IPS-NIHi7 (cell line): ENCODE data around the gene CSRNP2.
"Not testable (repeated sequence)": the region's sequence is repeated elsewhere in the genome, so short reads cannot be mapped to it uniquely, and the experiment has no call there.

ENCODE experiments used
- DNase-seq: peaks from one replicate; pipeline ENCODE4 v3.0.0; 2012; ENCODE audit warnings: mixed read lengths; ENCODE audit errors: extremely low spot score

Gene CSRNP2

DNA sequence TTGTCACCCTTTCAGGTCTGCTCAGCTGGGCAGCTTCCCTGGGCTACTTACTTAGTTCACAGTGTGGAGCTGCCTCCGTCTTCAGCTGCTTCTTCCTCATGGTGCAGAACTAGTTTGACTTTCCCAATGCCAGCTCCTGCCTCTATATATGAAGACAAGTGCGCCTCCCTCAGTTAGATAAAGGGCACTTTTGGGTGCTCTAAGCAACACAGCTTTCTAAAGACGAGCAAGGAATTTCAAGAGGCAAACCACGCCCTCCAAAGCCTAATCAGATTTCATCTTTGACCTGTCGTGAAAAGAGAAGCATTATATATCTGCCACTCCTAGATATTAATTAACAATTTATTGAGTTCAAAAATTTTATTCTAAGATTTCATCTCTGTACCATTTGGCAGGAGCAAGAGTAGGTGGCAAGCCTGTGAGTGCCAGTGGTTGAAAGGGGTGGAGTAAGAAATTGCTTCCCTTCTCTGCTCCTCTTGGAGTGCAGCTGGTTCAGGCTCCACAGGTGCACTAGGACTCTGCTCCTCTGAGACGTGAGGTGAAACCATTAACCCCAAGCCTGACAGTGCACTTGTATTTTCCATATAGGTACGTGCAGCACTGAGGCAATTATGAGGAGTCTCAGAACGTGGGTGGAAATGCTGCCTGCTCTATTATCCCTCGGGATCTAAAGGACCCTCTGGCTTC, 55.1 kb downstream of the CSRNP2 start:
- DNase-seq: peak; percentile 46

DNA sequence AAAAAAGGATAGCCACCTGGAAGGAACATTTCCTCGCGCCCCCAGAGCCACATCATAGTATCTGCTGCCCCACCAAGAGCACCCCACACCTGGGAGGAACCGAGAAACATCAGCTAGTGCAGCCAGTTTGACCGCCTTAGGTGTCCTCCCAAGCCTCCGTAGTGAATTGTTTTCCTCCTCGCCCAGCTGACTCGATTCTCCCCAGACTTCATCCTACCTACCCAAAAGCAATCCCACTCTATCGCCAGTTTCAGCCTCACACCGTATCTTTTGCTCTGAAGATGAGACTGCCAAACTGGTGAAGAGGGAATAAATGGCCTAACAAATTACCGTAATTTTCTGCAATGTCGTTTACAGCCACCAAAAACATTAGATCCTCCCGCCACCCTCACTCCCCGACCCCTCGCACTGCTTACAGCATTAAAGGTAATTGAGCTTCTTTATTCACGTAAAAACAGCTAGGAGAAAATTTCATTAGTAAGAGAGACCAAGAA, 56.0 kb downstream of the CSRNP2 start:
- DNase-seq: no peak

DNA sequence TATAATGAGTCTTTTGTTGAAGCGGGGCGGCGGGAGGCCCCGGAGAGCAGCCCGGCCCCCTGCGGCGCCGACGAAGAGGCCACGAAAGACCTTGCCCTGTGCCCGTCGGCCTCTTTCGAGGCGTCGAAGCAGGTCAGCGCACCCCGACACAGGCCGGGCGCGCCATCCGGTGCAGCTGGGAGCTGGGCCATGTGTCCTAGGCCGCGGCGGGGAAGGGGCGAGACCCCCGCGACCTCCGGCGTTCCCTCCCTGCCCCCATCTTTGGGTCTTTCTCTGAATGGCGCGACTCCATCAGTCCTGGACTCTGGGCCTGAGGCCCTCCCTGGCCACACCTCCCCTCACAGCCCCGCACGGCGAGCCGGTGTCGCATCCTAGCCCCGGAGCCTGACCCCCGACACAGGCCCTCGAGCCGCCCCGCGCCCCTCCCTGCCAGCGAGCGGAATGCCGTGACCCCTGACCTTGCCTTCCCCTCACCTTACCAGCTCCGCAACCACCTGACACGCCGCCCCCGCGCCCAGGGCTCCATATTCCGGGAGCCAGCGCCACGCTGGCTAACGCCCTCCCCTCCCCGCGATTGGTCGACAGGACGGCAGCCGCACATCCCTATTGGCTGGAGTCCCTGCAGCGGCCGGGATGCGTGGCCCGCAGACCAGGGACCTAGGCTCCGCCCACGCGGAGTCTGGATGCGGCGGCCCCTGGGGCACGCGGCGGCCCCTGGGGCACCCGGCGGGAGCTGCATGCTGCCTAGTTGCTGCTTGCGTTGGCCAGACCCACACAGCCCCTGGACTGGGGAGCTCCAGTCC, 57.4 kb downstream of the CSRNP2 start, which contains the start of gene SLC11A2:
Gene SLC11A2, minus strand, starts transcription at position 549 of the 803 bp plus-strand sequence. CDS start 15,656 bp downstream, outside the sequence.
- DNase-seq: peak; percentile 99

DNA sequence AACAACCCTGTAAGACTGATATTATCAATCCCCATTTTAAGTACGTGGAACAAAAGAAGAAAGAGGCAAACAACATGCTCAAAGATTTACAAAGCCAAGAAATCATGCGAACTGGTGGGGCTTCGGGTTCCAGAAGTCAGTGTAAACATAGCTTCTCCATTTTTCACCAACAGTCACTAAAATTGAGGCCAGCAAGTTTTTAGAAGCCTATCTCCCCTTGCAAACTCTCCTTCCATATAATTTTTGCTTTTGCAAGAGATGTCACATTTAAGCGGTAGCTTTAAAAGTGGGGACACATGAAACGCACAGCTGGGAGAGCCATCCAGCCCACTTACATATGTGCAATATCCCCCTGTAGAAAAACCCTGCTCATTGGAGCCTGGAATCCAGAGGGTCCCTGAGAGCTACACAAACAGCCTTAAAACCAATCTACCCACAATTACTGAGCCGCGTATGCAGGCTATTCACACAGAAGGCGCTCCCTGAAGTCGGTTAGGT, 58.0 kb downstream of the CSRNP2 start:
- DNase-seq: no peak

DNA sequence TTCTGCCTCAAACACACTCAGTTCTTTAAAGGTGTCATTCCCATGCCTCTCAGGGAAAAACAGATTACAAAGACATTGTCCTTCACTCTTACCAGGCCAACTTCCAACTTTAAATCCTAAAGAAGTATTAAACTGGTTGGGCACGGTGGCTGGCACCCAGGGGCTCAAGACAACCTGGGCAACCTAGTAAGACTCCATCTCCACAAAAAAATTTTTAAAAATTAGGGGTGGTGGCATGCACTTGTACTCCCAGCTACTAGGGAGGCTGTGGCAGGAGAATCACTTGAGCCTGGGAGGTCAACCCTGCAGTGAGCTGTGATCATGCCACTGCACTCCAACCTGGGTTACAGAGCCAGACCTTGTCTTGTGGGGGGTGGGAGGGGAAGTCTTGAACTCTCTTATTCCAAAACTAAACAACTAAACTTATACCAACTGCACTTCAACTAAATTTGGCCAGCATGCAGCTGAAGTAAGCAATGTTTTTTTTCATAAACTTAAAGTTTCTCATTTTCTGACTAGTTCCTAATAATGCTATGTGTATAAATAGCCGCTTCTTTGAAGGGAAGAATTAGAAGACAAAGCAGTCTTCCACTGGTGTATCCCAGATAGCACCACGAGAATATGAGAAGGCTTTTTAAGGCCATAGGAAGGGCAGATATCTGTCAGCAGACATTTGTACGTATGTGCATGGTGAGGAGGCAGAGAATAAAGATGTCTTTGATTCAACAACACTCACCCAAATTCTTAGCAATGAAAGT, 59.6 kb downstream of the CSRNP2 start:
- DNase-seq: no peak

DNA sequence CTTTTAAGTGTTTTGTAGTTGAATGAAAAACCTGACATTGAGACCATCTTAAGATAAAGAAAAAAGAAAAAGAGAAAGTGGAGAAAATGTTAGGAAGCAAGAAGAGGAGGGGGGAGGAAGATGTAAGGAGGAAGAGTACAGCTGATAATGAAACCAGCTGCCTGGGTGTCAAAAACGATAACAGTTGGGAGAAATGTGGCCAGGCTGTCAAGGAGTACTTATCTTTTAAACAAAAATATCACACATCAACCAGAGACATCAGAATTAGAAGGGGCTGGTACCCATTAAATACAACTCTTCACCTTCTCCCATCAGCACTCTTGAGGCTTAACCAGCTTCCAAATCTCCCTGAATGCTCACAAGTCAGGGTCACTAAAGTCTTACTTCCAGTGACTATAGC, 61.7 kb downstream of the CSRNP2 start:
- no peak for DNase-seq

DNA sequence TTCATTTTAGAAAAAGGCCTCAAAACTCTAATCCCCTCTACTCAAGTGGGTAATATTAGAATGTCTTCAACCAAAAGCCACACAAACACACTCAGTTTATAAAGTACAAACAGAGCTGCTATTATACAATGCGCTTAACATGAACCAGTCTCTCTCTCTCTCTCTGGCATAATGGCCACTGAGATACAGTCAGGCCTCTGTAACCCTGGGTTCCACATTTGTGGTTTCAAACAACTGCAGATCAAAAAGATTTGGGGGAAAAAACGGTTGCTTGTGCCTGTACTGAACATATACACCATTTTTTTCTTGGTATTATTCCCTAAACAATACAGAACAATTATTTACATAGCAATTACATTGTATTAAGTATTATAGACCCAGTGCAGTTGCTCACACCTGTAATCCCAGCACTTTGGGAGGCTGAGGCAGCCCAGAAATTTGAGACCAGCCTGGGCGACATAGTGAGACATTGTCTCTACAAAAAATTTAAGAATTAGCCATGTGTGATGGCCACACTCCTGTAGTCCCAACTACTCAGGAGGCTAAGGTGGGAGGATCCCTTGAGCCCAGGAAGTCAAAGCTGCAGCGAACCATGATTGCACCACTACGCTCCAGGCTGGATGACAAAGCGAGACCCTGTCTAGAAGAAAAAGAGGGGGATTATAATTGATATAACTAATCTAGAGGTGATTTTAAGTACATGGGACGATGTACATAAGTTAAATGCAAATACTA, 62.8 kb downstream of the CSRNP2 start:
- no peak for DNase-seq

DNA sequence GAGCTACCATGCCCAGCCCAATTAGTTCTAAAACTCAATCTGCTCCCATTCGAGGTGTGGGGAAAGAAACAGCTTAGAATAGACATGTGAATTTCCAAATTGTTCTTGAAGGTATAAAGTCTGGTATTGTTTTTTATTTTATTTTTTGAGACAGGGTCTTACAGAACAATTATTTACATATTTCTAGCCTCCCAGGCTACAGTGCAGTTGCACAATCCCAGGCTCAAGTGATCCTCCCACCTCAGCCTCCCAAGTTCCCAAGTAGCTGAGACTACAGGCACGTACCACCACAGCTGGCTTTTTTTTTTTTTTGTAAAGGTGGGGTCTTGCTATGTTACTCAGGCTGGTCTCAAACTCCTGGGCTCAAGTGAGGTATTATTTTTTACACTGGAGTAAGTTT, 63.5 kb downstream of the CSRNP2 start:
- no peak for DNase-seq

DNA sequence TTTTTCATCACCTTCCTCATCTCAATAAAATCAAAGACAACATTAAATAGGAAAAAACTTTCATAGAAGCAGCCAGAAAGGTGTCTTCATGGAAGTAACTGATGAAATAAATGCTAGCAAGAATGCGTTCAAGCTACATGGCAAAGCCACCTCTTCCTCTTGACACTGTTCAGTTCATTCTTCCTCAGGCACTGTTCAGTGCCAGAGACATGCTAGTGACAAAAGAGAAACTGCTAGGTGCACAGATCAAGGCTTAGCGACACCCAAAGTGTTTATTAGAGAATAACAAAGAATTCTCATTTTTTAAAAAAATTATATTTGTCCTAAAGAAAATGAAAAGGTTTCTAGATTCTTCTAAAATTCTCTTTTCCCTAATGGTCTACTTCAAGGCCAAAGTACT, 64.4 kb downstream of the CSRNP2 start:
- no peak for DNase-seq

DNA sequence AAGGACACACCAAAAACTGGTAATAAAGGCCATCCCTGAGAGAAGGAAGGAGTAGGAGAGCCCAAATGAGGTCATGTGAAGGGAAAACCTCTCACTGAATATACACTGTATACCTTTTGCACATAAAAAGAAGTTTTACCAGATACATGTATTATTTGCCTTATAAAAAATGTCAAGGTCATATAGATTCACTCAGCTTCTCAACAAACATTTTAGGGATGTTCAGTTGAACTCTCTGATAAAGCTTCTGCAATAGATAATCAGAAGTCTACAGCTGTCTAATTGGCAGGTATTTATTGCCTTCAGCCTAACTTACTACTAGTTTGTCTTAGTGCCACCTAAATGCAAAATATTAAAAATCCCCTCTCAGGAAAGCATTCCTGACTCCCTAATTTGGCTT, 65.9 kb downstream of the CSRNP2 start:
- no peak for DNase-seq

DNA sequence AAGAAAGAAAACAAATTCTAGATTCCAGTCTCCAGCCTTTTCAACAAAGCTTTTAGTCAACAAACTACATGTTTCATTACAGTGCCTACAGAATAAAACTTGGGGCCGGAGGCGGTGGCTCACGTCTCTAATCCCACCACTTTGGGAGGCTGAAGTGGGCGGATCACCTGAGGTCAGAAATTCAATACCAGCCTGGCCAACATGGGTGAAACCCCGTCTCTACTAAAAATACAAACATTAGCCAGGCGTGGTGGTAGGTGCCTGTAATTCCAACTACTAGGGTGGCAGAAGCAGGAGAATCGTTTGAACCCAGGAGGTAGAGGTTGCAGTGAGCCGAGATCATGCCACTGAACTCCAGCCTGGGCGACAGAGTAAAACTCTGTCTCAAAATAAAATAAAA, 68.9 kb downstream of the CSRNP2 start:
- DNase-seq: not testable (repeated sequence)

DNA sequence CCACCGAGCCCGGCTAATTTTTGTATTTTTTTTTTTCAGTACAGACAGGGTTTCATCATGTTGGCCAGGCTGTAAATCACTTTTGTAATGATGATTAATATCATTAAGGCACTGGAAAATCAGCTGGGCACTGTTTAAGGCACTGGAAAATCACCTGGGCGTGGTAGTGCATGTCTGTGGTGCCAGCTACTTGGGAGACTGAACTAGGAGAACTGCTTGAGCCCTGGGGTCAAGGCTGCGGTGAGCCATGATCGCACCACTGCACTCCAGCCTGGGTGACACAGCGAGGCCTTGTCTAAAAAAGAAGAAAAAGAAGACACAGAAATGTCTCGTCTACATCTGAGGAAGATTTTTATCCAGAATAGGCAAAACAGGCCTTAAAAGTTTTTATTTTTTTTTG, 70.0 kb downstream of the CSRNP2 start:
- no peak for DNase-seq

DNA sequence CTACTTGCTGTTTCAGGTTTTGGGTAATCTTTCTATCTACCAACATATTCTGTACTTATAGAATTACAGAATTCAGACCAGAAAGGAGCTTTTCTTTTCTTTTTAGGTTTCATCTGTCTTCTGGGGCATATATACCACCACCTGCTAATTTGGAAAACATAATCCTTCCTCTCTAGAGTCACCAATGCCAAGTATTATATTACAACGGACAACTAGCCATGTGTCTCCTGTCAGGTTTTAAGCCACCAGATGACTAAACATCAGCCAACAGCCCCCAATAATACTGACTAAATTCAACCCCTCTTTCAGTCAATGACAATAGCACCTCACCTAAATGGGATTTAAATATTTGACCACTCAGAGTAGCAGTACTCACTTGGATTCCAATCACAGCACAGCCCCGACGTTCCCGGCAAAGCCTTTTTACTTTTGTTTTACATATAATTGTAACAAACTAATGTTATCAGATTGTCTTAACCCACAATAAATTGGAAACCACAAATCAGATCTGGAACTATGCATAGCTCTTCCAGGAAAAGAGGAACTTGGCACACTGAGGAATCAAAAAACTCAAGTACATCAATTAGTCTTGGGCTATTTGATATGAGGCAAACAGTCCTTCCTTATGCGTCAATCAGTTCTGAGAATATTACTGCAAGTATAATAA, 70.7 kb downstream of the CSRNP2 start:
- no peak for DNase-seq

DNA sequence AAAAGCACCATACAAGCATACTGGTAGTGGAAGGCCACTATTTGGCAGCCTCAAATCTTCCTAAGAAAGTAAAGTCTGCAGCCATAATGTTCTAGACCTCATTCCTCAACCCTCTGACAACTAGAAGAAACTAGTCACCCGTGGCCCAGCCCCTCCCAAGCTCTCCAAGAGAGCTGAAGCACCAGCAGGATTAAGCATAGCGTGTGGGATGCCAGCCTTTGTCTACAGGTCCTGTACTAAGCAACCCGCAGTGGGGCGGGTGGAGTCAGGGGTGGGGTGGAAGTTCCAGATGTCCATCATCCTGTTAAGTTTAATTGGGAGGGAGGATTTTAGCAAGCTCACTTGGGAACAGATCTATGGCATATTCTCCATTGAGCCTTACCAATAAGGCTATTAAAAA, 71.4 kb downstream of the CSRNP2 start:
- no peak for DNase-seq
